WTC11 (cell line): ENCODE data around the gene TSPAN31. TPM values are rescaled to one million over a fixed set of nuclear protein-coding genes. Genes with fewer than 3 reads are reported as not detected.

ENCODE experiments used
- ATAC-seq: fragments of 200-7000 bp; cut with Tn5 transposase; 2 replicates; pipeline ENCODE4 v1.10.0; 2021; ENCODE audit warnings: mild to moderate bottlenecking, moderate library complexity
- CTCF ChIA-PET: fragments of 300-600 bp; sonication (Branson Sonifier 250); formaldehyde crosslinking; loops from one replicate; lab custom pipeline; 2021; ENCODE audit warnings: antibody characterized with exemption; lab: Charles Lee
- POLR2A ChIA-PET: fragments of 350-600 bp; sonication (Branson Sonifier 250); formaldehyde crosslinking; loops from one replicate; lab custom pipeline; 2021; ENCODE audit warnings: antibody characterized with exemption; lab: Charles Lee
- DNase-seq: peaks from one replicate; pipeline ENCODE4 v3.0.0; 2021; ENCODE audit warnings: low spot score
- H3K27ac Mint-ChIP-seq: 2 replicates; pipeline ENCODE4 v1.8.0; 2021; ENCODE audit warnings: mixed read lengths
- H3K27me3 Mint-ChIP-seq: 2 replicates; pipeline ENCODE4 v1.8.0; 2021; ENCODE audit warnings: low read depth, mild to moderate bottlenecking, moderate library complexity, mixed read lengths
- H3K36me3 Mint-ChIP-seq: 2 replicates; pipeline ENCODE4 v1.8.0; 2021; ENCODE audit warnings: mixed read lengths
- H3K4me1 Mint-ChIP-seq: 2 replicates; pipeline ENCODE4 v1.8.0; 2022; ENCODE audit warnings: mixed read lengths
- H3K4me3 Mint-ChIP-seq: 2 replicates; pipeline ENCODE4 v1.8.0; 2021; ENCODE audit warnings: mild to moderate bottlenecking, moderate library complexity, mixed read lengths
- H3K9me3 Mint-ChIP-seq: 2 replicates; pipeline ENCODE4 v1.8.0; 2021; ENCODE audit warnings: mixed read lengths
- ARID4B ChIP-seq: sonication (generic); formaldehyde crosslinking; IDR thresholded peaks from 2 replicates; pipeline ENCODE4 v1.8.0; 2023; ENCODE audit warnings: missing genetic modification reagents, mild to moderate bottlenecking, borderline replicate concordance
- ELF4 ChIP-seq: sonication (generic); formaldehyde crosslinking; IDR thresholded peaks from 2 replicates; pipeline ENCODE4 v1.8.1; 2022; ENCODE audit warnings: low read depth, mild to moderate bottlenecking, moderate library complexity, missing genetic modification reagents
- ETV6 ChIP-seq: sonication (generic); formaldehyde crosslinking; IDR thresholded peaks from 2 replicates; pipeline ENCODE4 v1.8.1; 2022; ENCODE audit warnings: mild to moderate bottlenecking, missing genetic modification reagents
- HMGXB4 ChIP-seq: sonication (generic); formaldehyde crosslinking; IDR thresholded peaks from 2 replicates; pipeline ENCODE4 v1.8.1; 2023; ENCODE audit warnings: mild to moderate bottlenecking, moderate library complexity, missing genetic modification reagents
- IRF1 ChIP-seq: sonication (generic); formaldehyde crosslinking; IDR thresholded peaks from 2 replicates; pipeline ENCODE4 v1.8.0; 2023; ENCODE audit warnings: missing genetic modification reagents
- KAT7 ChIP-seq: sonication (generic); formaldehyde crosslinking; IDR thresholded peaks from 2 replicates; pipeline ENCODE4 v1.8.1; 2023; ENCODE audit warnings: missing genetic modification reagents, mild to moderate bottlenecking, borderline replicate concordance
- NFATC4 ChIP-seq: fragments of 250-450 bp; sonication (Bioruptor Pico); IDR thresholded peaks from 2 replicates; pipeline ENCODE4 v1.9.0; 2021; ENCODE audit warnings: mild to moderate bottlenecking
- NFE2L1 ChIP-seq: sonication (generic); formaldehyde crosslinking; IDR thresholded peaks from 2 replicates; pipeline ENCODE4 v1.8.1; 2023; ENCODE audit warnings: missing genetic modification reagents
- NR1H2 ChIP-seq: sonication (generic); formaldehyde crosslinking; IDR thresholded peaks from 2 replicates; pipeline ENCODE4 v1.9.0; 2021; ENCODE audit warnings: mild to moderate bottlenecking, moderate library complexity, missing genetic modification reagents
- NR2C2 ChIP-seq: sonication (generic); formaldehyde crosslinking; IDR thresholded peaks from 2 replicates; pipeline ENCODE4 v1.8.0; 2022; ENCODE audit warnings: mild to moderate bottlenecking, missing genetic modification reagents
- OVOL2 ChIP-seq: fragments of 250-450 bp; sonication (Bioruptor Pico); IDR thresholded peaks from 2 replicates; pipeline ENCODE4 v1.9.0; 2021; ENCODE audit warnings: mild to moderate bottlenecking, borderline replicate concordance
- PREB ChIP-seq: sonication (generic); formaldehyde crosslinking; IDR thresholded peaks from 2 replicates; pipeline ENCODE4 v1.8.1; 2022; ENCODE audit warnings: mild to moderate bottlenecking, missing genetic modification reagents, moderate library complexity, borderline replicate concordance
- PRRX2 ChIP-seq: fragments of 250-450 bp; sonication (Bioruptor Pico); IDR thresholded peaks from 2 replicates; pipeline ENCODE4 v1.8.0; 2021; ENCODE audit warnings: mild to moderate bottlenecking
- SMAD3 ChIP-seq: sonication (generic); formaldehyde crosslinking; IDR thresholded peaks from 2 replicates; pipeline ENCODE4 v1.8.0; 2022; ENCODE audit warnings: missing genetic modification reagents, mild to moderate bottlenecking, borderline replicate concordance
- TCF7 ChIP-seq: sonication (generic); formaldehyde crosslinking; IDR thresholded peaks from 2 replicates; pipeline ENCODE4 v1.8.0; 2022; ENCODE audit warnings: mild to moderate bottlenecking, low read depth, missing genetic modification reagents, moderate library complexity
- TEAD4 ChIP-seq: sonication (generic); formaldehyde crosslinking; IDR thresholded peaks from 2 replicates; pipeline ENCODE4 v1.8.0; 2022; ENCODE audit warnings: mild to moderate bottlenecking, missing genetic modification reagents
- USF2 ChIP-seq: sonication (generic); formaldehyde crosslinking; IDR thresholded peaks from 2 replicates; pipeline ENCODE4 v1.8.1; 2023; ENCODE audit warnings: mild to moderate bottlenecking, missing genetic modification reagents, moderate library complexity
- ZBTB21 ChIP-seq: sonication (generic); formaldehyde crosslinking; IDR thresholded peaks from 2 replicates; pipeline ENCODE4 v1.8.1; 2023; ENCODE audit warnings: mild to moderate bottlenecking, missing genetic modification reagents, borderline replicate concordance
- ZBTB43 ChIP-seq: sonication (generic); formaldehyde crosslinking; IDR thresholded peaks from 2 replicates; pipeline ENCODE4 v1.8.1; 2023; ENCODE audit warnings: mild to moderate bottlenecking, missing genetic modification reagents
- ZNF263 ChIP-seq: sonication (generic); formaldehyde crosslinking; IDR thresholded peaks from 2 replicates; pipeline ENCODE4 v1.8.1; 2022; ENCODE audit warnings: low read depth, mild to moderate bottlenecking, moderate library complexity, missing genetic modification reagents
- ZNF396 ChIP-seq: fragments of 250-450 bp; sonication (Bioruptor Pico); IDR thresholded peaks from 2 replicates; pipeline ENCODE4 v1.8.0; 2021; ENCODE audit warnings: mild to moderate bottlenecking, moderate library complexity, borderline replicate concordance
- ZNF671 ChIP-seq: fragments of 250-450 bp; sonication (Bioruptor Pico); IDR thresholded peaks from 2 replicates; pipeline ENCODE4 v1.8.0; 2021; ENCODE audit warnings: mild to moderate bottlenecking
- total RNA-seq: library from RNA; stranded (reverse); gene quantifications from 3 replicates; pipeline ENCODE4 v1.2.3, GENCODE V29; 2021

Gene TSPAN31
- total RNA-seq, 1 experiment from 2014 or later: 9.9 TPM

GRCh38 chr12:57764662-57765002, 19.8 kb downstream of the TSPAN31 start (continued):
- TF ChIP-seq ARID4B (CRISPR knock-in tag): no peak
- no peak for TF ChIP-seq PRRX2 (CRISPR knock-in tag)
- 0 out of 2 replicates have a peak, but pooled peaks have one; percentile 8 for TF ChIP-seq ETV6
- 0 out of 2 replicates have a peak, but pooled peaks have one; percentile 10 for TF ChIP-seq NR1H2 (CRISPR knock-in tag)
- no peak for TF ChIP-seq ZNF671 (CRISPR knock-in tag)
- no peak for TF ChIP-seq TCF7 (CRISPR knock-in tag)
- no peak for TF ChIP-seq ZNF396
- TF ChIP-seq TEAD4 (CRISPR knock-in tag): no peak
- TF ChIP-seq ZBTB43: peak; percentile 31; the same call in 1 of the 2 replicates
- no peak for TF ChIP-seq PREB (CRISPR knock-in tag)
- TF ChIP-seq USF2 (CRISPR knock-in tag): peak; percentile 34
- TF ChIP-seq HMGXB4 (CRISPR knock-in tag): no peak
- no peak for TF ChIP-seq NFE2L1 (CRISPR knock-in tag)

- DNase-seq: peak; percentile 71
- peaks cover 82% of the 10 kb centered on the region for H3K27me3 Mint-ChIP-seq
- POLR2A ChIA-PET: interaction anchor here (1.2 to 1.3 kb wide), 2 partner anchors 8 to 80 kb away, joined by 6 to 7 read pairs; no protein-coding TSS in a partner anchor
- H3K4me1 Mint-ChIP-seq: peaks cover 33% of the 10 kb centered on the region
- no peaks in the 10 kb centered on the region for H3K9me3 Mint-ChIP-seq
- CTCF ChIA-PET: interaction anchor here (1.2 to 5.3 kb wide), 6 partner anchors 9 to 132 kb away, joined by 4 to 80 read pairs (median 6); partner anchors contain the start of genes B4GALNT1 and TSFM
- peaks cover 18% of the 10 kb centered on the region for H3K36me3 Mint-ChIP-seq
- H3K4me3 Mint-ChIP-seq: peak overlapping the region; percentile 74
- H3K27ac Mint-ChIP-seq: no peak overlapping the region
- ATAC-seq: peak; percentile 69
- TF ChIP-seq NFATC4 (CRISPR knock-in tag) (no peak), OVOL2 (CRISPR knock-in tag) (no peak), ZBTB43 (peak; percentile 26; the same call in 1 of the 2 replicates), IRF1 (CRISPR knock-in tag) (no peak), SMAD3 (CRISPR knock-in tag) (0 out of 2 replicates have a peak, but pooled peaks have one; percentile 46), ZBTB21 (no peak), ELF4 (CRISPR knock-in tag) (no peak), KAT7 (CRISPR knock-in tag) (0 out of 2 replicates have a peak, but pooled peaks have one; percentile 36), NR1H2 (CRISPR knock-in tag) (0 out of 2 replicates have a peak, but pooled peaks have one; percentile 2), NR2C2 (no peak), ZNF263 (no peak), HMGXB4 (CRISPR knock-in tag) (peak; percentile 88)
Observed at GRCh38 chr12:57765003-57765697, 20.3 kb downstream of the TSPAN31 start.
